Measurements from ENCODE around the gene RRBP1. TPM values are rescaled to one million over a fixed set of nuclear protein-coding genes. Genes with fewer than 3 reads are reported as not detected.
"Not testable (repeated sequence)": the region's sequence is repeated elsewhere in the genome, so short reads cannot be mapped to it uniquely, and the experiment has no call there.

The RRBP1 gene
- total RNA-seq, 2 experiments from 2014 or later, result 55.7 to 59.6 TPM

- CTCF ChIA-PET, result no interaction called here
- DNase-seq, result no peak
- no peak for ATAC-seq
- no peak overlapping the region for H3K4me3 Mint-ChIP-seq
- peaks cover 36% of the 10 kb centered on the region for H3K36me3 Mint-ChIP-seq
- no peaks in the 10 kb centered on the region for H3K27me3 Mint-ChIP-seq
- no peak overlapping the region for H3K27ac Mint-ChIP-seq
- peaks cover 5% of the 10 kb centered on the region for H3K9me3 Mint-ChIP-seq (ENCODE audit: low read depth)
- peaks cover 47% of the 10 kb centered on the region for H3K4me1 Mint-ChIP-seq
These were observed 20.8 kb downstream of the RRBP1 start for GRCh38 chr20:17661121-17661744.

- peaks cover 41% of the 10 kb centered on the region for H3K4me1 Mint-ChIP-seq
- no peaks in the 10 kb centered on the region for H3K27me3 Mint-ChIP-seq
- H3K4me3 Mint-ChIP-seq, result no peak overlapping the region
- DNase-seq (no peak), ATAC-seq (no peak)
- H3K9me3 Mint-ChIP-seq (ENCODE audit: low read depth), result peaks cover 5% of the 10 kb centered on the region
- CTCF ChIA-PET, result no interaction called here
- H3K27ac Mint-ChIP-seq, result no peak overlapping the region
- peaks cover 36% of the 10 kb centered on the region for H3K36me3 Mint-ChIP-seq
These were observed 21.4 kb downstream of the RRBP1 start for GRCh38 chr20:17660667-17661066.

GRCh38 chr20:17659801-17660200 lies 22.2 kb downstream of the RRBP1 start:
- Mint-ChIP-seq H3K36me3 (peaks cover 36% of the 10 kb centered on the region), H3K4me3 (no peak overlapping the region), H3K27me3 (no peaks in the 10 kb centered on the region)

GRCh38 chr20:17659344-17659743 lies 22.7 kb downstream of the RRBP1 start:
- H3K27ac Mint-ChIP-seq; ATAC-seq; DNase-seq; H3K9me3 Mint-ChIP-seq (ENCODE audit: low read depth); H3K27me3 Mint-ChIP-seq; H3K4me3 Mint-ChIP-seq; CTCF ChIA-PET: not testable (repeated sequence)
- peaks cover 37% of the 10 kb centered on the region for H3K36me3 Mint-ChIP-seq
- H3K4me1 Mint-ChIP-seq, result peaks cover 30% of the 10 kb centered on the region

More at GRCh38 chr20:17659801-17660200, 22.2 kb downstream of the RRBP1 start:
- ATAC-seq, result no peak
- CTCF ChIA-PET, result no interaction called here
- Mint-ChIP-seq H3K27ac (no peak overlapping the region), H3K9me3 (ENCODE audit: low read depth) (peaks cover 5% of the 10 kb centered on the region), H3K4me1 (peaks cover 34% of the 10 kb centered on the region)
- no peak for DNase-seq

GRCh38 chr20:17658648-17658993 lies 23.4 kb downstream of the RRBP1 start:
- H3K4me3 Mint-ChIP-seq, result no peak overlapping the region
- H3K27me3 Mint-ChIP-seq, result no peaks in the 10 kb centered on the region
- CTCF ChIA-PET, result no interaction called here
- no peak for DNase-seq
- H3K36me3 Mint-ChIP-seq, result peaks cover 39% of the 10 kb centered on the region
- ATAC-seq, result no peak
- H3K4me1 Mint-ChIP-seq, result peaks cover 22% of the 10 kb centered on the region
- no peak overlapping the region for H3K27ac Mint-ChIP-seq
- peaks cover 5% of the 10 kb centered on the region for H3K9me3 Mint-ChIP-seq (ENCODE audit: low read depth)

- Mint-ChIP-seq H3K9me3 (ENCODE audit: low read depth) (peaks cover 5% of the 10 kb centered on the region), H3K36me3 (peaks cover 39% of the 10 kb centered on the region), H3K27ac (no peak overlapping the region), H3K4me1 (peaks cover 17% of the 10 kb centered on the region), H3K27me3 (no peaks in the 10 kb centered on the region), H3K4me3 (no peak overlapping the region)
- DNase-seq (no peak), ATAC-seq (no peak)
- CTCF ChIA-PET, result no interaction called here
These were observed 24.0 kb downstream of the RRBP1 start for GRCh38 chr20:17657898-17658647.

- no peak for DNase-seq
- H3K27ac Mint-ChIP-seq, result no peak overlapping the region
- H3K27me3 Mint-ChIP-seq, result no peaks in the 10 kb centered on the region
- no peak overlapping the region for H3K4me3 Mint-ChIP-seq
- peaks cover 9% of the 10 kb centered on the region for H3K4me1 Mint-ChIP-seq
- peaks cover 5% of the 10 kb centered on the region for H3K9me3 Mint-ChIP-seq (ENCODE audit: low read depth)
- ATAC-seq, result no peak
- CTCF ChIA-PET, result no interaction called here
- peaks cover 38% of the 10 kb centered on the region for H3K36me3 Mint-ChIP-seq
These were observed 24.8 kb downstream of the RRBP1 start for GRCh38 chr20:17657079-17657825.

GRCh38 chr20:17655865-17656479 lies 26.1 kb downstream of the RRBP1 start:
- CTCF ChIA-PET, result no interaction called here
- H3K36me3 Mint-ChIP-seq, result peaks cover 36% of the 10 kb centered on the region
- peaks cover 6% of the 10 kb centered on the region for H3K4me1 Mint-ChIP-seq
- no peak overlapping the region for H3K4me3 Mint-ChIP-seq
- H3K27me3 Mint-ChIP-seq, result no peaks in the 10 kb centered on the region
- no peak overlapping the region for H3K27ac Mint-ChIP-seq
- peaks cover 5% of the 10 kb centered on the region for H3K9me3 Mint-ChIP-seq (ENCODE audit: low read depth)
- ATAC-seq (no peak), DNase-seq (no peak)

- Mint-ChIP-seq H3K4me3 (no peak overlapping the region), H3K27me3 (no peaks in the 10 kb centered on the region), H3K27ac (no peak overlapping the region), H3K36me3 (peaks cover 30% of the 10 kb centered on the region), H3K9me3 (ENCODE audit: low read depth) (peaks cover 5% of the 10 kb centered on the region), H3K4me1 (peaks cover 6% of the 10 kb centered on the region)
- no peak for ATAC-seq
- CTCF ChIA-PET, result interaction anchor here (0.9 to 1.4 kb wide), 4 partner anchors 9 to 341 kb away, joined by 3 read pairs; no protein-coding TSS in a partner anchor
- DNase-seq, result no peak
These were observed 26.8 kb downstream of the RRBP1 start for GRCh38 chr20:17655286-17655651.

GRCh38 chr20:17654649-17655285 lies 27.3 kb downstream of the RRBP1 start:
- H3K27ac Mint-ChIP-seq, result no peak overlapping the region
- peaks cover 2% of the 10 kb centered on the region for H3K9me3 Mint-ChIP-seq (ENCODE audit: low read depth)
- ATAC-seq, result no peak
- no peaks in the 10 kb centered on the region for H3K27me3 Mint-ChIP-seq
- H3K4me1 Mint-ChIP-seq, result peaks cover 6% of the 10 kb centered on the region
- H3K36me3 Mint-ChIP-seq, result peaks cover 25% of the 10 kb centered on the region
- no peak overlapping the region for H3K4me3 Mint-ChIP-seq
- CTCF ChIA-PET, result interaction anchor here (0.9 to 1.4 kb wide), 4 partner anchors 8 to 341 kb away, joined by 3 read pairs; no protein-coding TSS in a partner anchor
- DNase-seq, result no peak

- ATAC-seq (no peak), DNase-seq (no peak)
- Mint-ChIP-seq H3K4me3 (no peak overlapping the region), H3K27ac (no peak overlapping the region), H3K27me3 (no peaks in the 10 kb centered on the region), H3K36me3 (peaks cover 23% of the 10 kb centered on the region), H3K4me1 (peaks cover 8% of the 10 kb centered on the region), H3K9me3 (ENCODE audit: low read depth) (peaks cover 2% of the 10 kb centered on the region)
- CTCF ChIA-PET, result interaction anchor here (0.7 to 1.4 kb wide), 6 partner anchors 7 to 342 kb away, joined by 3 to 4 read pairs (median 3); no protein-coding TSS in a partner anchor
These were observed 28.0 kb downstream of the RRBP1 start for GRCh38 chr20:17653835-17654648.

- Mint-ChIP-seq H3K27ac (no peak overlapping the region), H3K36me3 (peaks cover 8% of the 10 kb centered on the region), H3K9me3 (ENCODE audit: low read depth) (no peaks in the 10 kb centered on the region), H3K4me1 (peaks cover 5% of the 10 kb centered on the region), H3K27me3 (no peaks in the 10 kb centered on the region), H3K4me3 (no peak overlapping the region)
- DNase-seq (no peak), ATAC-seq (no peak)
- CTCF ChIA-PET, result interaction anchor here (1.1 kb wide), 1 partner anchor 24 kb away, joined by 3 read pairs; no protein-coding TSS in a partner anchor
These were observed 29.6 kb downstream of the RRBP1 start for GRCh38 chr20:17652411-17652810.
